ENCODE results near the gene AKR1C2.
"Not testable (repeated sequence)": the region's sequence is repeated elsewhere in the genome, so short reads cannot be mapped to it uniquely, and the experiment has no call there.

The AKR1C2 gene

DNA sequence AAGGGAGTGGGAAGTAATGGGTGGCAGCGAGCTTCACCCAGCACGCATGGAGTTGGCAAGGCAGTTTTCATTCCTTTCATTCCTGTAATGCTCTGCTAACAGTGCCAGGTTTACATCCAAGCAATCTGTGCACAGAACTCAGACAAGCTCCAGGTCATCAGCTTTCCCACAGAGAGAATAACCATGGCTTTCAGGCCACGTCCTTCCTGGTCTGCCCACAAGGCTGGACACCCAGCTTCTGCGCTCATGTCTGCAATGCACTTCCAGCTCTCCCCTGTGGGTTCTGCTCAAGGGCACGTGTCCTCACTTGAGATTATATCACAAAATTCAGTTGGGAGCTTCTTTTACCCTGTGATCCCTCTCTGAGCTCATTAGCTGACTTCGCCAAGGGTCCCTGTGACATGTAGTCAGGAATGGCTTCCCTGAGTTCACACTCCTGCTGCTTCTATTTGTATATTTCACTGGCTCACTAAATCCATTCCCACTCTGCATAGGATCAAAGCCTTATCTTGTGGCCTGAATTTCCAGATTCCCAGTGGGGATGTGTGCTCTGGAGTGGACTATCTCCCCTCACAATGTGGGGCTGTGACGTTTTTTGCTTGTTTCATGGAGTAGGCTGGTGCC lies 18.6 kb downstream of the AKR1C2 start:
- DNase-seq, result no peak

DNA sequence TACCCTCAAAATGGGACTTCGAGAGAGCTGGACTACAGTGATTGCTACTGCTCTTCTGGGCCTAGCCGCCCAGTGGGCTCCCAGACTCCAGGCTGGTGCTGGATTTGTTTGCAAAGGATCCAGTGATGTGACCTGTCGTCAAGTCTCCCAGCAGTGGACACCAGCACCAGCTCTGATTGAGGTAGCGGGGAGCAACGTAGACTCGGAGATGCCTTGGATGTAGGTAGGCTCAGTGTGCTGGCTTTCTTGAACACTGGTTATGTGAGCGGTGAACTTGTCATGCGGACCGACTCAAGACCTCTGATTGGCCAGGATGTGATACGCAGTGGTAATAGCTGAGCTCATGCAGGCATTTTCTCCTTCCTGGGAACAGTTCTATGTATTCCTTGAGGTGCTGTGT lies 19.4 kb downstream of the AKR1C2 start:
- DNase-seq, result no peak

DNA sequence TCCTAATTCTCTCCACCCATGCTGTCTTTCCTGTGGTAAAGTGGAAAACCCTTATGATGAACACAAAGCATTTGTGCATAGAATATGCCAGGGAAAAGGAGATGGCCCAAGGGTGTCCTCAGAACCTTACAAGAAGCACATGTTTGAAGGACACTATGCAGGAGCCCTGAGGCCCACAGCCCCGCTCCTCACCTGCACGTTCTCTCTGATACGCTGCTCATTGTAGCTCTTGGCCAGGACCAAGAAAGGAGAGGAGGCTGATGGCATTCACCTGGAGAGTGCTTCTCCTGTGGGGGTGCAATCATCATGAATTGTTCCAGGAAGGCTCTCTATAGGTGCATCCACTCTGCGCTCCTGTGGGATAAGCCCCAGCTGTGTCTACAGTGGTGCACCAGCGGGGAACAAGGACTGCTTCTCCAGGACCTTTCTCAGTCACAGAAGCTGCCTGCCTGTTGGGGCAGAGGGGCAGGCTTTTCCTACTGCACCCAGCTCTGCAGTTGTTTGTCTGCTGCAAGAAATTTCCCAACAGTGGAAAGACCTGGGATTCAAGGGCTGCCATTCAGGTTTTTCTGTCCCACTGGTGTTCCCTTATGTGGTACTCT lies 19.9 kb downstream of the AKR1C2 start:
- no peak for DNase-seq

DNA sequence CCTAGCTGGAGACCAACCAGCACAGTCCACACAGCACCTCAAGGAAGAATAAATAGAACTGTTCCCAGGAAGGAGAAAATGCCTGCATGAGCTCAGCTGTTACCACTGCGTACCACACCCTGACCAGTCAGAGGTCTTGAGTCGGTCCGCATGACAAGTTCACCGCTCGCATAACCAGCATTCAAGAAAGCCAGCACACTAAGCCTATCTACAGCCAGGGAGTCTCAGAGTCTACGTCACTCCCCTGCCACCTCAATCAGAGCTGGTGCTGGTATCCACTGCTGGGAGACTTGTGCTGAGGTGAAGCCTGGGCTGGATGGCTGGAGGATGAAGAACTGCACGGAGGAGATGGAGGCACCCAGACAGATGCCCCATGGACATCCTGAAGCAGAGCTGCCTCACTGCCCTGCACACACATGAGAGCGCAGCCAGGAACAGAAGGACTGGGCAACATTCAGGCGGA lies 20.9 kb downstream of the AKR1C2 start:
- DNase-seq, result no peak

DNA sequence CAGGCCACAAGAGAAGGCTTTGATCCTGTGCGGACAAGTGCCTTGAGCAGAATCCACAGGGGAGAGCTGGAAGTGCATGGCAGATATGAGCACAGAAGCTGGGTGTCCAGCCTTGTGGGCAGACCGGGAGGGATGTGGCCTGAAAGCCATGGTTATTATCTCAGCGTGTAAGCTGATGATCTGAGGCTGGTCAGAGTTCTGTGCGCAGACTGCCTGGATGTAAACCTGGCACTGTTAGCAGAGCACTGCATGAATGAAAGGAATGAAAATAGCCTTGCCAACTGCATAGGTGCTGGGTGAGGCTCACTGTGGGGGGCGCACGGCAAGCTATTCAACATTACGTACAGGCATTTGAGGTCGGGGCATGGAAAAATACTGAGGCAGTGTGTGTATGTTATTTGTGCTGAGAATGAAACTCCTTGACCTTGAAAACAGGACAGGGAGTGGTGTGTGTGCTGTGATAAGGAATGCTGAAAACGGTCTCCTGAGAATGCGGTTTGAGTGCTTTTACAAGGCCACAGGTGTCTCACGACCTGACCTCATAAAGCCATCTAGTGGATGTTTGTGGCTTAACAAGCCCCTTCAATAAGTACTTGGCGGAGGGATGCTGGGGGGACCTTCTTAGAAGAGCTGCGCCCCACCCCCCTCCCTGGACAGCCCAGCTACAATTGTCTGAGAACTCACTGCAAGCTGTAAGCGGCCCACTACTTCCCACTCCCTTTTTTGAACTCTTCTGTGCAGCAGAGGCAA lies 21.8 kb downstream of the AKR1C2 start:
- DNase-seq, result peak; percentile 89

DNA sequence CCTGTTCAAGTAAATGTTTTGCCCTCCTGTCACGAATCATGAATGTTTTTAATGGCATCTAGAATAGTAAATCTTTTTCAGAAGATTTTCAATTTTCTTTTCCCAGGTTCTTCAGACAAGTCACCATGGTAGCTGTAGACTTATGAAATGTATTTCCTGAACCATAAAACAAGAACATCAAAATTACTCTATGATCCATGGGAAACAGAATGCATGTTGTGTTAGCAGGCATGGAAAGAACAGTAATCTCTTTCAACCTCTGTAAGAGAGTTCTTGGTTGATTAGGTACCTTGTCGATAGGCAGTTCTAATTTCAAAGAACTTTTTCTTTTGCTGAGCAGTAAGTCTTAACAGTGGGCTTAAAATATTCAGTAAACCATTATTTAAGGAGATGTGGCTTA lies 22.9 kb downstream of the AKR1C2 start:
- no peak for DNase-seq

DNA sequence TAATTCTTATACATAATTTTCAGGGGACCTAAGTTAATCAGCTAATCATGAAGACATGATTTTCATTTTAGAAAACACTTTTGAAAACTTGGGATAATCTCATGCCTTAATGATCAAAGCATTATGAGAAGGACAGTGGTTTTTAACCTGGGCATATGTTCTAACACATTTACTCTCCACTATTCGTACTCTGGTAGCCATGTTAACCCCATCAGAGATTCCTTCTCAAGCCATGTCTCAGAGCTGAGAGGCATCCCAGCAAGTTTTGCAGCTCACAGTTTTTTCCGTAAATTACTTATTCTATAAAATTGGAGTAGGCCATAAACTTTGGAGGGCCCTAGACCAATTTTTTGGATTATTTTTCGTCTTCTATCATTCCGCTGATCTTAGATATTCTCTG lies 24.8 kb downstream of the AKR1C2 start:
- no peak for DNase-seq

DNA sequence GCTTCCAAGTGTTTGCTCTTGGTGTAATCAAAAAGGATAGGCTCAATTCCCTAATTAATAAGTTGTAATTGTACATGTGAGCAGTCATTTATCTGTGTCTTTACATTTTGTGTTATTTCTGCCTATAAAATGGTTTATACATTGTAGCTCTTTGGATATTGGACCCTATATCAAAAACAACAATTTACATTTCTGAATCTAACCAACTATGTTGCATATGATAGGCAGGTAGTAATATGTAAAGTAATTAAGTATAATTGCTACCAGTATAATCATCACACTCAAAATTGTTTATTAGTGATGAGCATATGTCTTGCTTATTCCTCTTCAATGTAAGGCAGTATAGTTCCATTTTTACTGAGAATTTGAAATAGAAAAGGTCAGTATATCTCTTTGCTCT lies 26.6 kb downstream of the AKR1C2 start:
- no peak for DNase-seq

DNA sequence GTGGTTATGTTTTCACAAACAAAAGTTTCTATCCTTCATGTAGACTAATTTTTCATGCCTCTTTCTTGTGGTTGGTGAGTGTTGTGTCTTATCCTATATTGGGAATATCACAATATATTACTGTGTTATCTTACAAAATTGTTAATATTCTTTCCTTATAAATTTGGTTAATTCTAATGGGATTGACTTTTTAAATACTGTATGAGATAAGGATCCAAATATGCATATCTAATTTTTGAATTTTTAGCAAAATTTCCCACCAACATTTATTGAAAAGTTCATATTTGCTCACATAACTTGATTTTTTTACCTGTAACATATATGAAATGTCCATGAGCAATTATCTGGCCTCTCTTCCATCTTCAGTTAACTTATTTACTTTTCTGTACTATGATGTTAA lies 29.3 kb downstream of the AKR1C2 start:
- DNase-seq, result not testable (repeated sequence)

DNA sequence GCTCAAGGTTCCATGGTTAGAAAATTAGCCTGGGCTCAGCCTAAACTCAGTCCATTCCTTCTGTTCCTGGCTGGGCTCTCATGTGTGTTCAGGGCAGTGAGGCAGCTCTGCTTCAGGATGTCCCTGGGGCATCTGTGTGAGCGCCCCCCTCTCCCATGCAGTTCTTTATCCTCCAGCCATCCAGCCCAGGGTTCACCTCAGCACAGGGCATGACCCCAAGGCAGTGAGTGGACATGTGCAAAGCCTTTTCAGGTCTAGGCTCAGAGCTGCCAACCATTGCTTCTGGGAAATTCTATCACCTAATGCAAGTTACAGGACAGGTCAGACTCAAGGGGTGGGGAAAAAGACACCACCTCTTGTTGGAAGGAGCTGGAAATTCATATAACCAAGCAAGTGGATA lies 30.4 kb downstream of the AKR1C2 start:
- DNase-seq, result not testable (repeated sequence)

DNA sequence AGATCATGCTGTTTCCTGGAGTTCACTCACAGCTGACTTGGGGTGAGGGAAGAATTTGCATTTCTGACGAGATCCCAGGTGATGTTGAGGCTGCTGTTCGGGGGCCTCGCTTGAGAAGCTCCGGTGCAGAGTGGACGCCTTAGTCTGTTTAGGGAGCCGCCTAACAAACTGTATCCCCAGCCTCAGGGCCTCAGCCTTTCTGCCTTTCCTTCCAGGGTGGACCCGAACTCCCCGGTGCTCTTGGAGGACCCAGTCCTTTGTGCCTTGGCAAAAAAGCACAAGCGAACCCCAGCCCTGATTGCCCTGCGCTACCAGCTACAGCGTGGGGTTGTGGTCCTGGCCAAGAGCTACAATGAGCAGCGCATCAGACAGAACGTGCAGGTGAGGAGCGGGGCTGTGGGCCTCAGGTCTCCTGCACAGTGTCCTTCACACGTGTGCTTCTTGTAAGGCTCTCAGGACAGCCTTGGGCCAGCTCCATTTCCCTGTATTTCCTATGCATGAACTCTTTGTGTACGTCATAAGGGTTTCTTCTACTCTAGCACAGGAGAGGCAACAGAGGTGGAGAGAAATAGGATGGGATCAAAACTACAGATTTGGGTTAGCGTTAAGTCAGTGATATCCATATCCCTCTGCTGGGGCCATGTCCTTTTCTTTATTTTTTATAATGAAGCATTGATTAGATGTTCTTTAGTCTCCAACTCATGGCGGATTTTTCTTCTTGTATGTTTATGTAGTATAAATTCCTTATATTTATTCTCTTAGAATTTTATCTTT lies 31.1 kb downstream of the AKR1C2 start:
- DNase-seq, result not testable (repeated sequence)

DNA sequence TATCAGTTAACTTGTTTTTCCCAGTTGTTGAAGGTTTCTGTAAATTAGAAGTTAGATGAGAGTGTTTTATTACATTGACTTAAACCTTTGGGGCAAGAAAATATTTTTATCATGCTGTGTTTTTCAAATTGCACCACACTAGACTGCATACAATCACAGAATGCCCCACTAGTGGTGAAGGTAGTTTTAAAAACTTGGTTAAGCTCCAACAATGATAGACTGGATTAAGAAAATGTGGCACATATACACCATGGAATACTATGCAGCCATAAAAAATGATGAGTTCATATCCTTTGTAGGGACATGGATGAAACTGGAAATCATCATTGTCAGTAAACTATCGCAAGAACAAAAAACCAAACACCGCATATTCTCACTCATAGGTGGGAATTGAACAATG lies 33.3 kb downstream of the AKR1C2 start:
- DNase-seq, result not testable (repeated sequence)

DNA sequence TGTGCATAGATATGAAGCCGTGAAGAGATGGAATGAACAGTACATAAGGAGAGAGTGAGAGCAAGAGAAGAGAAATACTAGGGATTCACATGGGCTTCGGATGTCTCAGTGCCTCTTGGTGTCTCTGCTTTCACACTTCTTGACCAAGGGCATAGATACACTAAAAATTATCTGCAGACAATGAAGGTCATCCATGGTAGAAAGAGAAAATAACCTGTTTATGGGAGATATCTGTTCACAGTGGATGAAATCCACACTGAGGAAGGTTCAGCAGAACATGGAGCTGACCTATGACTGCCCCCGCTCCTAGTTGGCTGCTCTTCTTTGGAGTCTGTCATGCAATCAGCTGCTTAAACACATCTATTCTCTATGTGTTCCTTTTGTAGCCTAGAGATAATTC lies 34.4 kb downstream of the AKR1C2 start:
- not testable (repeated sequence) for DNase-seq

DNA sequence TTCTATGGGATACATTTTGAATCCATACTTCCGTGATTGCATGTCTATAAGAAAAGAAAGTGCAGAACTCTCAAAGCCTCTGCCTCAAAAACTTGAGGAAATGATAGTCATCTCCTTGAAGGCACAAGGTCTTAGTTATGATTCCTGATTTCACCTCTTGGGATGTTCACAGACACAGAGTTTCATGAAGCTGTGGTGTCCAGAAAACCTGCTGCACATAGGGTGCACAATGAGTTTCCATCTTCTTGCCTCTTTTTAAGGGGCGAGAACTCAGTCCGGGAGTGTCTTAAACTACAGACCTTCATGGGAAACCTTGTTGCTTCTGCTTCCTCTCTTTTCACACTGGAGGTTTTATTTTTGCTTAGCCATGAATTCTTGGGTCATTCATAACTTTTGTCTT lies 36.5 kb downstream of the AKR1C2 start:
- DNase-seq, result not testable (repeated sequence)

DNA sequence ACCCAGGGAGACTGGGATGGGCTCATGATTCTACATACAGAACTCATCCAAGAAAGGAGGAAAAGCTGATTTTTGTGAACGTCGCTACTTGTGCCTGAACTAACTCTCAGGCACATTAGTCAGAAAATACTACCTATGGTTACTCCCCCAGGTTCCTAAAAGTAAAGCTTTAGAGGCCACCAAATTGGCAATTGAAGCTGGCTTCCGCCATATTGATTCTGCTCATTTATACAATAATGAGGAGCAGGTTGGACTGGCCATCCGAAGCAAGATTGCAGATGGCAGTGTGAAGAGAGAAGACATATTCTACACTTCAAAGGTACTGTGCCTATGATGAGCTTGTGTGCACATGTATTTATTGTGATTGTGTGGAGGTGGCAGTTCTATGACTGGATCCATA lies 37.9 kb downstream of the AKR1C2 start:
- DNase-seq, result not testable (repeated sequence)

DNA sequence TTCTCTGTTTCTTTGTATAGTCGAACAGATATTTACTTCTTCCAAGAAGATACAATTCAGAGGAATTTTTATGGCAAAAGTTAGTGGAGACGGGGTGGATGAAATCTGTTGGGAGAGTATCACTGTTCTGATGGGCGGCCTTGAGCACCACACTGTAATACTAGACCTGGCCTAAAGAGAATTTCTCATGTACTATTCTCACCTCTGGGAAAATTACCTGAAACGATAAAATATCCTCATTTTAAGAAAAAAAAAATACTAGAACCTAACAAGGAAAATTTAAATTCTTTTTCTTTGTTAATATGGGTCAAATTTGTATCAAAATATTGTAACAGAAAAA lies 39.9 kb downstream of the AKR1C2 start:
- DNase-seq, result not testable (repeated sequence)

DNA sequence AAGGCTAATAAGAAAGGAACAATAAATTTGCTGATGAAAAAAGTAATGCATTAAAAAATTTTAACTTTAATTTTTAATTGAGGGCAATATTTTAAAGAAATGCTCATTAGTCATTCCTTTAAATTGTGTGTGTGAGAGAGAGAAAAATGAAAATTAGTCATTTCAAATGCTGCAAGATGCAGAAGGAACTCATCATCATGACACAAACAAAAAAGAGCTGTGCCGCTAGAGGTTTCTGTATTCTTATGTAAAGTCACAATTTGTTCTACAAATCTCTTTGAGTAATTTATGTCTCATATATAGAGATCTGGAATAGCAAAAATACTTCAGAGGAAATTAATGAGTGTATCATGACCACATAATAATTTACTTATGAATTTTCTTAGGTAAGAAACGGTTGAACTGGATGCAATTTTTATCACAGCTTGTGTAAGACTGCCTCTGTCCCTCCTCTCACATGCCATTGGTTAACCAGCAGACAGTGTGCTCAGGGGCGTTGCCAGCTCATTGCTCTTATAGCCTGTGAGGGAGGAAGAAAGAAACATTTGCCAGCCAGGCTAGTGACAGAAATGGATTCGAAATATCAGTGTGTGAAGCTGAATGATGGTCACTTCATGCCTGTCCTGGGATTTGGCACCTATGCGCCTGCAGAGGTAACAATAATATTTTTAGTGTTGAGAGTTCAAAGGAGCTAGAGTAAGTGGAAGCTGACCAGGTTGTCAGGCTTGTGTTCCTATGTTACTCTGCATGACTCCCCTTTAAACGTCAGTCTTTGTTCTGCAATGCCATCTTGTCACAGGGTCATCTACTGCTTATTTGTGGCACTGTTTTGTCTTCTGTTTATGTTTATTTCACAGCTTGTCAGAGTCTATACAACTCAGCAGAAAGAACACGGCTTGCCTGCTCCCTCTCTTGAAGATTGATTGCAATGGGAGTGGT lies 40.5 kb downstream of the AKR1C2 start, which contains the start of gene AKR1C1:
Gene AKR1C1 (plus strand): TSS at position 540 of the 939 bp plus-strand sequence. CDS start 30 bp downstream, at position 570.
- DNase-seq, result not testable (repeated sequence)

DNA sequence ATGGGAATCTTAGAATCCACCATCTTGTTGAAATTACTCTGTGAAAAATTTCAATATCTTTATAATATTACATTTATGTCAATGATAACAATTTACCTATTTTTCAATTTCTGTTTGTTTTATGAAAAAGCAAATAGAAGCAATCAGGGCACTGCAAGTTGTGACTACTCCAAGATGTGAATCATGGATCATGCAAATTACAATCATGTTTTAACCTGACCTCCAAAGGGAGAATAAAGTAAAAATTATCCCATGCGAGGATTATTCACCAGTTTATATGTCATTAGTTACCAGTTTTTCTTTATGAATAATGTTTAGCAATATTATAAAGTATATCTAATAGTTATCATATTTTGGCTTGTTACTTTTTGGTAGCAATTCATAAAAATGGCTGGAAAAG lies 41.3 kb downstream of the AKR1C2 start:
- DNase-seq, result not testable (repeated sequence)

DNA sequence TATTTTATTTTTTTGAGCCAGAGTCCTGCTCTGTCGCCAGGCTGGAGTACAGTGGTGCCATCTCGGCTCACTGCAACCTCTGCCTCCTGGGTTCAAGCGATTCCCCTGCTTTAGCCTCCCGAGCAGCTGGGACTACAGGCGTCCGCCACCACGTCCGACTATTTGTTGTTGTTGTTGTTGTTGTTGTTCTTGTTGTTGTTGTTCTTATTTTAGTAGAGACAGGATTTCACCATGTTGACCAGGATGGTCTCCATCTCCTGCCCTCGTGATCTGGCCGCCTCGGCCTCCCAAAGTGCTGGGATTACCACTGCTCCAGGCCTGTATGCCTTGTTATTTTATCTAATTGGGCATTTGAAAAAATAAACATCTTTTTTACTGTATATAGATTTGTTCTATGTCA lies 42.1 kb downstream of the AKR1C2 start:
- not testable (repeated sequence) for DNase-seq

DNA sequence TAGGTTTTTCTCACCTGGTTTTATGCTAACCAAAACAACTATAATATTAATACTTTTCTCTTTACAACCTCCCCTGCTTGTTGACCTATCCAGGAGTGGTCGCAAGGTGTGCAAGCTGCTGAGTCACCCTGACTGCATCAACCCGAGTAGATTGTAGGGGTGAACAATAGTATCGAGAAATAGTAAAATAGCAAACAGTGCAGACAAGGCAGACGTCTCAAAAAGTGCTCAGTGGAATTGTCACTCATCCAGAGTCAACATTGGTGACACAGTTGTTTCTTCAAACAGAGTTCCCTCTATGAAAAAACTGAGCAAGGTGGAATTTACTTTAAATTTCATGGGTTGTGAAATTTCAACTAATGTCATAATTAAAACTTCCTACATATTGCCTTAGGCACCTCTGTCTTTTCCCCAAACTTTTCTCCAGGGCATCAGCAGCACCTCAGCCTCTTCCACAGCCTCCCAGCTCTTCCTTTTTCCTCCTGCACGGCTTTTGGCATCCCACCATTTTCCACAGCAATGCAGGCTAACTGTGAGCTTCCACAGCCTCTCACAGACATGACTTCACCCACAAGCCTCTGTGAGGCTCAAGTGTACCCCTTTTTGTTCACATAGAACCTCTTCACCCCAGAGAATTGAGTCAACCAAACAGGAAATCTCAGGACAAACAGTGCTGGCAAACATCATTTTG lies 46.6 kb downstream of the AKR1C2 start:
- not testable (repeated sequence) for DNase-seq

DNA sequence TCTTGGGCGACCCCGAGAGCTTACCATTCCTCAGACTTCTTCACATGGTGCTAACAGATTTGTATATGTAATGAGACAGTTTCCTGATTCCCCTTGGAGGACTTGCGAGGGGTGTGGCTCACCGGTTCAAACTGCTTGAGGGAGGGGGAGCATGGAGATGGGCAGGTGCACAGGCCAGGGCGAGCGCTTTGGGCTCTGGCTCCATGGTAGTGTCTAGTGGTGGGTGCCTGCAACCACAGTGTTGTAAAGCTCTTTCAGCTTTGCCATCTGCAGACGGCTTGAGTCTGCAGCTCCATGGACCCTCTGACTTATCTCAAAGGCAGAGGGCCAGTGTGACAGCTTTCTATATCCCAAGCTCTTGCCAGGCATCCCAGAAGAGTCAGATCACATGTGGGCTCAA lies 47.6 kb downstream of the AKR1C2 start:
- DNase-seq, result not testable (repeated sequence)

All from hematopoietic multipotent progenitor cell treated with erythropoietin and hydrocortisone succinate and interleukin-3 and kit ligand, for 8 days (in vitro differentiated cells).